Fibroblast of lung (primary cell): ENCODE data around the gene BMPR1B.

ENCODE experiments used
- EZH2 ChIP-seq: IDR thresholded peaks from 2 replicates; pipeline ENCODE4 v1.5.1; 2012; ENCODE audit warnings: low read length, control low read depth, mild to moderate bottlenecking; ENCODE audit errors: missing control alignments
- TF ChIP-seq, protein P1 (sequence below), 2 donors: IDR thresholded peaks in 1 of 2; conservative IDR thresholded peaks in 1 of 2; 1 replicate in 1 of 2; 2 replicates in 1 of 2; pipeline ENCODE4 v1.5.1; 2011 to 2012; ENCODE audit warnings: low read length in 2 of 2, control low read depth in 1 of 2, inconsistent platforms in 1 of 2, low read depth in 1 of 2, mild to moderate bottlenecking in 1 of 2

DNA sequence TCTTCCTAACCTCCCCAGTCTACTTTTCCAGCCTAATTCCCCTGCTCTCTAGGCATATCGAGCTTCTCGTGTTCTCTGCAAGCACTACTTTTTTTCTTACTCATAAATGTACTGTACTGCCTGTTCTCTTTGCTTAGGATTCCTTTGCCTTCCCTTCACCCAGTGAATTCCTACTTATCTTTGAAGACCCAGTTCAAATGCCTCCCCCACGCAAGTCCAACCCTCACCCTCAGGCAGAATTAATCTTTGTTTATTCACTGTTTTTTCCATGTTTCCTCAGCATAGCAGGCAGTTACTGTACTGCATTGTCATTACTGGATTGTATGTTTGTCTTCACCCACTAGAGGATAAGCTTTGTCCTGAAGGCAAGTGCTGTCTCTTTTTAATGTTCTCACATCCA lies 287.7 kb downstream of the BMPR1B start:
- TF ChIP-seq, protein P1, sequence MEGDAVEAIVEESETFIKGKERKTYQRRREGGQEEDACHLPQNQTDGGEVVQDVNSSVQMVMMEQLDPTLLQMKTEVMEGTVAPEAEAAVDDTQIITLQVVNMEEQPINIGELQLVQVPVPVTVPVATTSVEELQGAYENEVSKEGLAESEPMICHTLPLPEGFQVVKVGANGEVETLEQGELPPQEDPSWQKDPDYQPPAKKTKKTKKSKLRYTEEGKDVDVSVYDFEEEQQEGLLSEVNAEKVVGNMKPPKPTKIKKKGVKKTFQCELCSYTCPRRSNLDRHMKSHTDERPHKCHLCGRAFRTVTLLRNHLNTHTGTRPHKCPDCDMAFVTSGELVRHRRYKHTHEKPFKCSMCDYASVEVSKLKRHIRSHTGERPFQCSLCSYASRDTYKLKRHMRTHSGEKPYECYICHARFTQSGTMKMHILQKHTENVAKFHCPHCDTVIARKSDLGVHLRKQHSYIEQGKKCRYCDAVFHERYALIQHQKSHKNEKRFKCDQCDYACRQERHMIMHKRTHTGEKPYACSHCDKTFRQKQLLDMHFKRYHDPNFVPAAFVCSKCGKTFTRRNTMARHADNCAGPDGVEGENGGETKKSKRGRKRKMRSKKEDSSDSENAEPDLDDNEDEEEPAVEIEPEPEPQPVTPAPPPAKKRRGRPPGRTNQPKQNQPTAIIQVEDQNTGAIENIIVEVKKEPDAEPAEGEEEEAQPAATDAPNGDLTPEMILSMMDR (conservative IDR thresholded peaks at IDR 0.05 in 1 of 2, IDR thresholded peaks at IDR 0.05 in 1 of 2; ENCODE audit: low read depth in 1 of 2, low read length in 2 of 2), result no peak
- TF ChIP-seq EZH2, result no peak
